Endometrium (tissue), 2 donors: ENCODE data around the gene HOXB9.

ENCODE experiments used
- FAIRE-seq: peaks from 2 replicates; lab custom pipeline; 2012; peaks lifted over from hg19 to GRCh38; lab: Jason Lieb, UNC
- donor health status: control.
- donor health status: control.

HOXB9 gene

GRCh38 chr17:48596000-48596734 is 30.0 kb downstream of the HOXB9 start:
- no peak for FAIRE-seq

- no peak for FAIRE-seq
Observed at GRCh38 chr17:48595278-48595999, 30.7 kb downstream of the HOXB9 start.

- FAIRE-seq: no peak
Observed at GRCh38 chr17:48594538-48595277, 31.4 kb downstream of the HOXB9 start.

- FAIRE-seq: no peak
Observed at GRCh38 chr17:48593840-48594537, 32.2 kb downstream of the HOXB9 start.

GRCh38 chr17:48593126-48593829 is 32.9 kb downstream of the HOXB9 start, which contains the start of gene HOXB5:
HOXB5 (minus strand) TSS chr17:48593779; CDS start chr17:48593682, 97 bp downstream.
- no peak for FAIRE-seq

GRCh38 chr17:48592577-48592976 is 33.6 kb downstream of the HOXB9 start:
- no peak for FAIRE-seq

- no peak for FAIRE-seq
Observed at GRCh38 chr17:48592057-48592514, 34.1 kb downstream of the HOXB9 start.

GRCh38 chr17:48591255-48592056 is 34.7 kb downstream of the HOXB9 start:
- FAIRE-seq: no peak

- FAIRE-seq: no peak
Observed at GRCh38 chr17:48590607-48591161, 35.5 kb downstream of the HOXB9 start.

- FAIRE-seq: peak; percentile 72
Observed at GRCh38 chr17:48589831-48590606, 36.1 kb downstream of the HOXB9 start, which contains the start of gene HOXB3. HOXB3 (minus strand) TSS chr17:48590241; CDS start chr17:48552474, 37,767 bp downstream.

- no peak for FAIRE-seq
Observed at GRCh38 chr17:48589060-48589830, 36.9 kb downstream of the HOXB9 start.

GRCh38 chr17:48588528-48588927 is 37.6 kb downstream of the HOXB9 start:
- FAIRE-seq: no peak

GRCh38 chr17:48588074-48588415 is 38.1 kb downstream of the HOXB9 start:
- no peak for FAIRE-seq

GRCh38 chr17:48587276-48588073 is 38.7 kb downstream of the HOXB9 start:
- peak; percentile 71 for FAIRE-seq

- FAIRE-seq: no peak
Observed at GRCh38 chr17:48586355-48587258, 39.6 kb downstream of the HOXB9 start.

GRCh38 chr17:48584223-48584741 is 41.9 kb downstream of the HOXB9 start:
- FAIRE-seq: no peak
